ENCODE measurements around the gene SLC34A1.

DNA sequence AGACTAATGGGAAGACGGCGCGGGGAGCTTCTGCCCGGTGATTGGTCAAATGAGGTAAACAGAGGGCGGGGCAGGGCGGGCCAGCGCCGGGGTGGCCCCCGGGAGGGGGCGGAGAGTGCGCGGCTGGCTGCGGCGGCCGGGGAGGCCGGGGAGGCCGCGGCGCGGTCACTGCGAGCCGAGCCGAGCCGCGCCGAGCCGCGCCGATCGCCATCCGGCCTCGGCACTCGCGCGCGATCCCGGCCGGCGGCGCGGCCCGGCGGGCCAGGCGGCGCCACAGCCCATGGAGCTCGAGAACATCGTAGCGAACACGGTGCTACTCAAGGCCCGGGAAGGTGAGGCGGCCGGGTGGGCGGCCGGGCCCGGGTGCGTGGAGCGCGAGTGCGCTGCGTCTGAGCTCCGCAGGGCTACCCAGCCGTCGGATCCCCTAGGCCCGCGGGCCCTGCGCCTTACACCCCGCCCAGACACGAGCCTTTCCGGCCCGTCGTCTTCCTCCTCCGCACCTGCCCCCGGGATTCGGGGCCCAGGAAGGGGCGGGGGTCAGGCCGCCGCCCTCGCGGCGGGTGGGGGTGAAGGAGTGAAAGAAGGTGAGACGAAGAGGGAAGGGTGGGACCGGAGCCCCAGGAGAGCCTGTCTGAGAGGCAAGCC, 42.5 kb downstream of the SLC34A1 start, which contains the start of gene GRK6:
- TF ChIP-seq, protein P1, sequence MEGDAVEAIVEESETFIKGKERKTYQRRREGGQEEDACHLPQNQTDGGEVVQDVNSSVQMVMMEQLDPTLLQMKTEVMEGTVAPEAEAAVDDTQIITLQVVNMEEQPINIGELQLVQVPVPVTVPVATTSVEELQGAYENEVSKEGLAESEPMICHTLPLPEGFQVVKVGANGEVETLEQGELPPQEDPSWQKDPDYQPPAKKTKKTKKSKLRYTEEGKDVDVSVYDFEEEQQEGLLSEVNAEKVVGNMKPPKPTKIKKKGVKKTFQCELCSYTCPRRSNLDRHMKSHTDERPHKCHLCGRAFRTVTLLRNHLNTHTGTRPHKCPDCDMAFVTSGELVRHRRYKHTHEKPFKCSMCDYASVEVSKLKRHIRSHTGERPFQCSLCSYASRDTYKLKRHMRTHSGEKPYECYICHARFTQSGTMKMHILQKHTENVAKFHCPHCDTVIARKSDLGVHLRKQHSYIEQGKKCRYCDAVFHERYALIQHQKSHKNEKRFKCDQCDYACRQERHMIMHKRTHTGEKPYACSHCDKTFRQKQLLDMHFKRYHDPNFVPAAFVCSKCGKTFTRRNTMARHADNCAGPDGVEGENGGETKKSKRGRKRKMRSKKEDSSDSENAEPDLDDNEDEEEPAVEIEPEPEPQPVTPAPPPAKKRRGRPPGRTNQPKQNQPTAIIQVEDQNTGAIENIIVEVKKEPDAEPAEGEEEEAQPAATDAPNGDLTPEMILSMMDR (conservative IDR thresholded peaks at IDR 0.05; ENCODE audit: low read length): no peak
- no peak for TF ChIP-seq EZH2phosphoT487 (IDR thresholded peaks at IDR 0.05; ENCODE audit: borderline replicate concordance, low read depth, low read length)

All from OCI-LY7 (cell line).